GM13977 (cell line): ENCODE data around the gene CACNA1I.

Source experiments
- DNase-seq: peaks from one replicate; pipeline ENCODE4 v3.0.0; 2012; ENCODE audit warnings: low spot score
- in situ Hi-C: fragments of 300-500 bp; cut with MboI; formaldehyde crosslinking; loops from one replicate; pipeline ENCODE4 v1.12.0; 2022; ENCODE audit warnings: low sequenced_read_pairs, low pct_unique_long_range_greater_than_20kb, mixed read lengths, inconsistent platforms; ENCODE audit not compliant: unreplicated experiment
- TF ChIP-seq, protein P1 (sequence below): IDR thresholded peaks from 2 replicates; pipeline ENCODE4 v1.5.1; 2012; ENCODE audit warnings: mild to moderate bottlenecking, control low read depth; ENCODE audit not compliant: insufficient read depth; ENCODE audit errors: extremely low read depth, missing control alignments

Gene CACNA1I

DNA sequence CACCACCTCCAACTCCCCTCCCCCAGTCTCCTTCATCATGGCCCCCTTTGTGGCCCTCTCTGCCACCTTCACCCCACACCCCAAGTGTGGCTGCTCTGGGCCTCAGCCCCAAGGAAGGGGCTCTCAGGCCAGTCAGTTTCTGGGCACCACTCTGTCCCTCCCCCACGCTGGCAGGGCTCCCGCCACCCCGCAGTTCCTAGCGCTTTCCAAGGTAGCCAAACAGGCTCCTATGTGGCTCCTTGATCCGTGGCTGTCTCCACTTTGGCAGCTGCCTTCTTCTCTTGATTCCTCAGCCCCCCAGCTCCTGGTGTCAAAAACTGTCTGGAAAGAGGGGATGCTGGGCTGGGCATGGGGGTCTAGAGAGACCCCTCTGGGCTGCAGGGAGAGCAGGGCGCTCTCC is 10.4 kb upstream of the CACNA1I start:
- in situ Hi-C loops = no loop called here
- no peak for DNase-seq
- TF ChIP-seq, protein P1, sequence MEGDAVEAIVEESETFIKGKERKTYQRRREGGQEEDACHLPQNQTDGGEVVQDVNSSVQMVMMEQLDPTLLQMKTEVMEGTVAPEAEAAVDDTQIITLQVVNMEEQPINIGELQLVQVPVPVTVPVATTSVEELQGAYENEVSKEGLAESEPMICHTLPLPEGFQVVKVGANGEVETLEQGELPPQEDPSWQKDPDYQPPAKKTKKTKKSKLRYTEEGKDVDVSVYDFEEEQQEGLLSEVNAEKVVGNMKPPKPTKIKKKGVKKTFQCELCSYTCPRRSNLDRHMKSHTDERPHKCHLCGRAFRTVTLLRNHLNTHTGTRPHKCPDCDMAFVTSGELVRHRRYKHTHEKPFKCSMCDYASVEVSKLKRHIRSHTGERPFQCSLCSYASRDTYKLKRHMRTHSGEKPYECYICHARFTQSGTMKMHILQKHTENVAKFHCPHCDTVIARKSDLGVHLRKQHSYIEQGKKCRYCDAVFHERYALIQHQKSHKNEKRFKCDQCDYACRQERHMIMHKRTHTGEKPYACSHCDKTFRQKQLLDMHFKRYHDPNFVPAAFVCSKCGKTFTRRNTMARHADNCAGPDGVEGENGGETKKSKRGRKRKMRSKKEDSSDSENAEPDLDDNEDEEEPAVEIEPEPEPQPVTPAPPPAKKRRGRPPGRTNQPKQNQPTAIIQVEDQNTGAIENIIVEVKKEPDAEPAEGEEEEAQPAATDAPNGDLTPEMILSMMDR = no peak

DNA sequence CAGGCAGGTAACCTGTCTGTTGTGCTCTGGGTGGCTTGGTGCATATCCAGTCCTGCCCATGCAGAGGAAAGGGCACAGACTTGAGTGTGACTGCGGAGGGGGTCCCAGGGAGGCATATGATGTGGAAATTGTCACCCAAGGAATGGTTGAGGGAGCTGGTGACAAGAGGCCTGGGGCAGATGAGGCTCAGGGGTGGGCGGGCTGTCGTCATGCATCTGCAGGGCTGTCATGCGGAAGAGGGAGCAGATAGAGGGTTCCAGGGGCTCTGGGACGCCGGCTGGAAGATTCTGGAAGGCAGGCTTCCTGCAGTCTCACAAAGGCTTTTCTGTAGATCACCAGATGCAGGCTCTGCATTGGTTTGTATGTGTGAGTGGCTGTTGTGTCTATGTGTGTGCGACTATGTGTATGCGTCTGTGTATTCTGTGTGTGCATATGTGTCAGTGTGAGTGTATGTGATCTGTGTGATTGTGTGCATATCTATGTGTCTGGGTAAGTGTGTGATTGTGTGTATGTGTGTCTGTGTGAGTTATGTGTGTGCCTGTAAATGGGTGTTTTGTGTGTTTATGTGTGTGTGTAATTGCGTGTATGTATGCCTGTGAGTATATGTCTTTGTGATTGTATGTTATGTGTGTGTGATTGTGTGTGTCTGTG is 7.6 kb upstream of the CACNA1I start:
- no peak for DNase-seq
- TF ChIP-seq, protein P1 = no peak
- in situ Hi-C loops = no loop called here

DNA sequence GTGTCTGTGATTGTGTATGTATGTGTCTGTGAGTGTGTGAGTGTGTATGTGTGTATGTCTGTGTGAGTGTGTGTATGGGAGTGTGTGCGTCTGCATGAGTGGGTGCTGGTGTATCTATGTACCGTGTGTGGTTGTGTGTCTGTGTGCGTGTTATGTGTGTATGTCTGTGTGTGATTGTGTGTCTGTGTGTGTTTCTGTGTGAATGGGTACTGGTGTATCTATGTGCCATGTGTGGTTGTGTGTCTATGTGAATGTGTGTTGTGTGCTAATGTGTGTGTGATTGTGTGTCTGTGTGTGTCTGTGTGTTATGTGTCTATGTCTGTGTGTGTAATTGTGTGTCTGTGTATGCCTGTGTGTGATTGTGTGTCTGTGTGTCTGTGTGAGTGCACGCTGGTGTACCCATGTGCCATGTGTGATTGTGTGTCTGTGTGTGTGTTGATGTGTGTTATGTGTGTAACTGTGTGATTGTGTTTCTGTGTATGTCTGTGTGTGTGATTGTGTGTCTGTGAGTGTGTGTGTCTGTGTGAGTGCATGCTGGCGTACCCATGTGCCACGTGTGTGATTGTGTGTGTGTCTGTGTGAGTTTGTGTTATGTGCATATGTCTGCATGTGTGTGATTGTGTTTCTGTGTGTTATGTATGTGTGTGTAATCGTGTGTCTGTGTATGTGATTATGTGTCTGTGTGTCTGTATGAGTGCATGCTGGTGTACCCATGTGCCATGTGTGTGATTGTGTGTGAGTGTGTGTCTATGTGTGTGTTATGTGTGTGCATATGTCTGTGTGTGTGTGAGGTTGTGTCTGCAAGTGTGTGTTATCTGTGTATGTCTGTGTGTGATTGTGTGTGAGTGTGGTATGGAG is 6.8 kb upstream of the CACNA1I start:
- DNase-seq = no peak
- TF ChIP-seq, protein P1 = no peak
- in situ Hi-C loops = no loop called here

DNA sequence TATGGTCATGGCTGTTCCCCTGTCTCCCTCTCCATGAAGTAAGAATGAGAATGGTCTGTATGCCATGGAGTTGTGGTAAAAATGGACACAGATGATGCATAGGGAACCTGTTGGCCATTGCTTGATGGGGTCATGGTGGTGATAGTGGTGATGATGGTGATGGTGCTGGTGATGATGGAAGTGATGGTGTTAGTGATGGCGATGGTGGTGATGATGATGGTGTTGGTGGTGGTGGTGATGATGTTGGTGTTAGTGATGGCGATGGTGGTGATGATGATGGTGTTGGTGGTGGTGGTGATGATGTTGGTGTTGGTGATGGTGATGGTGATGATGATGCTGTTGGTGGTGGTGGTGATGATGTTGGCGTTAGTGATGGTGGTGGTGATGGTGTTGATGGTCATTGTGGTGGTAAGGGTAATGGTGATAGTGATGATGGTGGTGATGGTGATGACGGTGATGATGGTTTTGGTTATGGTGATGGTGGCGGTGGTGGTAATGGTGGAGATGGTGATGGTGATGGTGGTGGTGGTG is 5.1 kb upstream of the CACNA1I start:
- TF ChIP-seq, protein P1 = no peak
- in situ Hi-C loops = no loop called here
- DNase-seq = no peak

DNA sequence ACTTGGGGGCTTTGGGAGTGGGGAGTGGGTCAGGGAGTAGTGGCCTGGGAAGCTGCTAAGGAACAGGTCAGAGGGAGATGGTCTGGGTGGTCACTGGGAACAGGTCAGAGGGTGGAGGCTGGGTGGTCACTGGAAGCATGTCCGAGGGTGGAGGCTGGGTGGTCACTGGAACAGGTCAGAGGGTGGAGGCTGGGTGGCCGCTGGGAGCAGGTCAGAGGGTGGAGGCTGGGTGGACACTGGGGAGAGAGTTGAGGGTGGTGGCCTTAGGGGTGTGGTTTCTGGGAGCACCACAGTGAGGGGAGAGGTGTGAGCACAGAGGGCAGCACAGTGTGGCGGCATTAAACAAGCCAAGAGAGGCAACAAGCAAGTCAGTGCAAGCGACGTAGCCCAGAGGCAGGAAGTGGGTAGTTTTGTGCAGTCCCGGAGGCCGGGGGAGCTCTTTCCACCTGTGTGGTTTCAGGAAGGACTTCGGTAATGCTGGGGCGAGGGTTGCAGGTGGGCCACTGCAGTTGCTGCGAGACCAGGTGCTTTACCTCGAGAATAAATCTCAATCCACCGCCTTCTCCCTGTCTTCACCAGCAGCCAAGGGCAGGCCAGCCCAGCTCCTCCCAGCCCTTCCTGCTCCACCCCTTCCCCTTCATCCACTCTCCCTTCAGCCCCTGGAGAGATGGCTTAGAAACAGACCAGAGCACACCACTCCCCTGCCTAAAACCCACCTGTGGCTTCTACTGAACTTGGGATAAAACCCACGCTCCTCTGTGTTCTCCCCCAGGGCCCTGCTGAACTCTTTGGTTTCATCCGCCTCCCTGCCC is 3.2 kb upstream of the CACNA1I start:
- in situ Hi-C loops = no loop called here
- no peak for DNase-seq

More for the DNA sequence above, 3.2 kb upstream of the CACNA1I start:
- TF ChIP-seq, protein P1 = no peak
